OCI-LY1 (cell line): ENCODE results near the gene GULP1.

Experiments used
- CTCF ChIP-seq: fragments of 200-600 bp; sonication (generic), shearing (Covaris generic); IDR thresholded peaks from 2 replicates; pipeline ENCODE4 v1.5.1; 2017; ENCODE audit warnings: mild to moderate bottlenecking, antibody characterized with exemption, low read length, moderate library complexity, mixed read lengths
- EZH2 ChIP-seq: fragments of 200-600 bp; sonication (generic), shearing (Covaris generic); IDR thresholded peaks from 2 replicates; pipeline ENCODE4 v1.8.0; 2017; ENCODE audit warnings: borderline replicate concordance, mixed run types, mild to moderate bottlenecking, antibody characterized with exemption, low read length, moderate library complexity, mixed read lengths

GRCh38 chr2:188577231-188577630 lies 285.6 kb downstream of the GULP1 start:
- TF ChIP-seq EZH2: no peak
- TF ChIP-seq CTCF: no peak
